SKM-1 treated with dmso at 0.1 percent for 144 hours (cell line): Measurements from ENCODE around the gene UTS2.

Experiments
- DNase-seq: peaks from one replicate; lab custom pipeline; 2025; ENCODE audit not compliant: unreplicated experiment; lab: John Stamatoyannopoulos, UW

UTS2 gene, protein sequence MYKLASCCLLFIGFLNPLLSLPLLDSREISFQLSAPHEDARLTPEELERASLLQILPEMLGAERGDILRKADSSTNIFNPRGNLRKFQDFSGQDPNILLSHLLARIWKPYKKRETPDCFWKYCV

GRCh38 chr1:7852804-7853683, at the start of gene UTS2:
Gene UTS2, minus strand, starts transcription at chr1:7853065. Its CDS starts 62 bp downstream, at chr1:7853003.
- no peak for DNase-seq

- peak; percentile 76 for DNase-seq
Measured at GRCh38 chr1:7899741-7900140, 46.9 kb upstream of the UTS2 start.

- DNase-seq, result no peak
Measured at GRCh38 chr1:7898962-7899361, 46.1 kb upstream of the UTS2 start.

DNA sequence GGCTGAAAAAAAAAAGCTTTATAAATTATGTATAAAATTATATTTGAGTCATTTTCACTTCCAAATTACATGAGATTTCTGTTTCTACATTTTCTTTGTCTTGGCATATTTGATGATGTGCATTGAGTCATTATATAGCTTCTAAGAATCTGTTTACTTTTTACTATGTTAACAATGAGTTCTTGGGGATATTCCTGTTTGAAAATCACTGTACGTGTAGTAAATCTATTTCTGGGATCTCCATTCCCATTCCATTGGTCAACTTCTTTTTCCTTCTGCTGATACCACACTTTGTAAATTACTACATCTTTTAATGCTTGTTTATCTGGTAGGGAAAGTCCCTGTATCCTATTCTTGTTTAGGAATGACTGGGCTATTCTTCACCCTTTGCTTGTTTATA, 44.1 kb upstream of the UTS2 start:
- no peak for DNase-seq

GRCh38 chr1:7893529-7894180, 40.8 kb upstream of the UTS2 start:
- DNase-seq, result no peak

DNA sequence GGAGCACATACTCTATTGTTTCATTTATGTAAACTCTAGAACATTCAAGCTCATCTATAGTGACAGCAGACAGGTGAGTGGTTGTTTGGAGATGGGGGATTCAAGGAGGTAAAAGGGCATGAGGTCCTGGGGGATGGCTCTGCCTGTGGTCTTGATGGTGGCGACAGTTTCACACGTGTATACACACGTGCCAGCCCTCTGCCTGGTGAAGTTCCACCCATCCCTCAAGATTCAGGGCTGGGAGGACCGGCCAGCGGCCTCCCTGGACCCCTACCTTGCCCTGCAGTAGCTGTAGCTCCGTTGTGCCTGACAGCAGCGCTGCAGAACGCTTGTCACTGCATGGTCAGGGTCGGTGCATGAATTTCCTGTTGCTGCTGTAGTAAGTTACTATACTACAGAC, 38.9 kb upstream of the UTS2 start:
- no peak for DNase-seq

DNA sequence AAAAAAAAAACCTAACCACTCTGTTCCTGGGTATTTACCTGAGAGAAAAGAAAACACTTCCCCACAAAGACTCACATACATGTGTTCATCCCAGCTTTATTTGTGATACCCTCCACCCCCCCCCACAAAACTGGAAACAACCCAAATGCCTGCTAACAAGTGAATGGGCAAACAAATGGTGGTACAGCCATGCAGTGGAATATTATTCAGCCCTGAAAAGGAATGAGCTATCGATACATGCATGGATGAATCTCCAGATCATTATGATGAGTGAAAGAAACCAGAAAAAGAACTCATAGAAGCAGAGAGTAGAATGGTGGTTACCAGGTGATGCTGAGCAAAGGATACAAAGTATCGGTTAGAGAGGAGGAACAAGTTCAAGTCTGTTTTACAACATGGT, 38.0 kb upstream of the UTS2 start:
- no peak for DNase-seq

- DNase-seq, result no peak
Measured at GRCh38 chr1:7888248-7889081, 35.6 kb upstream of the UTS2 start.

DNA sequence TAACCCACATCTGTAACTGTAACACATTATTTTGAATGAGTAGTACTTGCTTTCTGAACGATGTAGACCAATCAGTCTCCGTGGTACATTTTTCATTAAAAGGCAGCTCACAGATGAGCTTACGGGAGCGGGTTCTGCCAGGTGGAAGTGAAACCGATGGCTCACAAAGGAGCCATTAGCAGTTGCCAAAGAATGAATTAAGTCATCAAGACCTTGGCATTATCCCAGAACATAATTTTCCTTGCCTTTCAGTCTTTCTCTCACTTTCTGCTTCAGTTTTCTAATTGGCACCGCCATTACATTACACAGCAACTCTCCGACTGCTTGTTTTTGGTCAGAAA, 33.5 kb upstream of the UTS2 start:
- no peak for DNase-seq

- no peak for DNase-seq
Measured at GRCh38 chr1:7885513-7886404, 32.9 kb upstream of the UTS2 start.

DNA sequence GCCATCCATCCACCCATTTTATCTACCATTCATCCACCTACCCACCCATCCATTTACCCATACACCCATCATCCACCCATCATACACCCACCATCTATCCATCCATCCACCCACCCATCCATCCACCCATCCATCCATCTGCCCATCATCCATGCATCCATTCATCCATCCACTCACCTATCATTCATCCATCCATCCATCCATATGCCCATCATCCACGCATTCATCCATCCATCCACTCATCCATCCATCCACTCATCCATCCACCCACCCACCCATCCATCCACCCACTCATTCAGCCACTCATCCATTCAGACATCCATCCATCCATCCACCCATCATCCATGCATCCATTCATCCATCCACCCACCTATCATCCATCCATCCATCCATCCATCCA, 31.9 kb upstream of the UTS2 start:
- no peak for DNase-seq

DNA sequence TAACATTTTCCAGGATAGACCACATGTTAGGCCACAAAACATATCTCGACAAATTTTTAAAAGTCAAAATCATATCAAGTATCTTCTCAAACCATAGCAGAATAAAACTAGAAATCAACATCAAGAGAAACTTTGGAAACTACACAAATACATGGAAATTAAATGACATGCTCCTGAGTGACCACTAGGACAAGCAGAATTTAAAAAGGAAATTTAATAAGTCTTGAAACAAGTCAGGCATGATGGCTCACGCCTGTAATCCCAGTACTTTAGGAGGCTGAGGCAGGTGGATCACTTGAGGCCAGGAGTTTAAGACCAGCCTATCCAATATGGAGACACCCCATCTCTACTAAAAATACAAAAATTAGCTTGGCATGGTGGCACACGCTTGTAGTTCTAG, 26.4 kb upstream of the UTS2 start:
- DNase-seq, result no peak

DNA sequence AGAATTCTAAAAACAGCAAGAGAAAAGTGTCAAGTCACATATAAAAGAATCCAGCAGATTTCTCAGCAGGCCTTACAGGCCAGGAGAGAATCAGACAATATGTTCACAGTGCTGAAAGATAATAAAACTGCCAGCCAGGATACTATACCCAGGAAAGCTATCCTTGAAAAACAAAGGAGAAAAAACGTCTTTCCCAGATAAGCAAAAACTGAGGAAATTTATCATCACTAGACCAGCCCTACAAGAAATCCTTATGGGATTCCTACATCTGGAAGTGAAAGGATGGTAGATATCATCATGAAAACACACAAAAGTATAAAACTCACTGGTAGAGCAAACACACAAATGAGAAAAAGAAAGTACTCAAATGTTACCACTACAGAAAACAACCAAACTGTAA, 25.2 kb upstream of the UTS2 start:
- no peak for DNase-seq

GRCh38 chr1:7873801-7874795, 21.2 kb upstream of the UTS2 start:
- no peak for DNase-seq

DNA sequence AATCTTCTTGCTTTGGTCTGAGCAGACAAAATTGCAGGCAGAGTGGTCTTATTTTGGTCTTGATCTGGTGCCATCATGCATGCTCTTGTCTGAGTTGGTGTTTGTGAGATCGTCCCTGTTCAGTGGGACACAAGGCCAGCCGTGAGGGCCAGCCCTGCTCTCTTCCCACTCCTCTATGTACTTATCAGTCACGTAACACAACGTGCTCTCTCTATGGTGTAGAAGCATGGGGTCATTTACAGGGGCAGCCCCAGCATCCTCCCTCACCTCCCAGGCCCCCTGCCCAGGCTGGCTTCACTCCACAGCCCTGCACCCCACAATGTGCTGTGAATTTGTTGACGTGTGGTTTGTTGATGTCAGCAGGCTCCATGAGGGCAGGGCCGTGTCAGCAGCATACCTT, 18.3 kb upstream of the UTS2 start:
- DNase-seq, result no peak

DNA sequence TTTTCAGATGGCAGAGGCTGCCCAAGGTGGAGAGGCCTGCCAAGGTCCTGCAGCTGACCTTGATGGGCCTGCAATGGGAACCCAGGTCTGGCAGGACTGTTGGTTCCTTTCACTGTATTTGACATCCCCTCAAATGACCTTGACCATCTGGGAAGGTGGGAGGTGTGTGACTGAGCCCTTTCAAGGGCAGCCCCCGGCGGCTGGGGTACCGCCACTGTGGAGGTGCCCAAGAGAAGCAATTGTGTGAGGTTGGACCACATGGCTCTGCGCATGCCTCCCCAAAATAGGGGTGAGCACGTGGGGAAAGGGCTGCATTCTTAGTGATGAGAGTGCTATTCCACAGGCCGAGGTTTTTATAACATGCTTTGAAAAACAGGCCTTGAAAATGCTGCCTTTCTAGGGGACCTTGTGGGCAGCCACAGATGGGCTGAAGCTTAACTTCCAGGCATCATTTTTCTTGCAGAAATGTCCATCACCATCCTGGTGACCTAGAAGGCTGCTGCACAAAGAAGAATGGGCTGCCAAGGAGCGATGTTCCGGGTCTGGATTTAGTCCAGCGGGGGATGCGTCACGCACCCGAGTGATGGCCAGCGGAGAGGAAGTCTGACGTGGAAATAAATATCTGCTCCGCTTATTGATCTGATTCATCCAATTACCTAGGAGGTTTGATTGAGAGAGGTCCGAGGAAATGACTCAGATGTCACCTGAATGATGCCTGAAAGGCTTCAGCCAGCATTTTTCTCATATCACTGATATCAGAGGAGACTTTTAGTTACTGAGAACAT, 16.5 kb upstream of the UTS2 start:
- DNase-seq, result no peak

DNA sequence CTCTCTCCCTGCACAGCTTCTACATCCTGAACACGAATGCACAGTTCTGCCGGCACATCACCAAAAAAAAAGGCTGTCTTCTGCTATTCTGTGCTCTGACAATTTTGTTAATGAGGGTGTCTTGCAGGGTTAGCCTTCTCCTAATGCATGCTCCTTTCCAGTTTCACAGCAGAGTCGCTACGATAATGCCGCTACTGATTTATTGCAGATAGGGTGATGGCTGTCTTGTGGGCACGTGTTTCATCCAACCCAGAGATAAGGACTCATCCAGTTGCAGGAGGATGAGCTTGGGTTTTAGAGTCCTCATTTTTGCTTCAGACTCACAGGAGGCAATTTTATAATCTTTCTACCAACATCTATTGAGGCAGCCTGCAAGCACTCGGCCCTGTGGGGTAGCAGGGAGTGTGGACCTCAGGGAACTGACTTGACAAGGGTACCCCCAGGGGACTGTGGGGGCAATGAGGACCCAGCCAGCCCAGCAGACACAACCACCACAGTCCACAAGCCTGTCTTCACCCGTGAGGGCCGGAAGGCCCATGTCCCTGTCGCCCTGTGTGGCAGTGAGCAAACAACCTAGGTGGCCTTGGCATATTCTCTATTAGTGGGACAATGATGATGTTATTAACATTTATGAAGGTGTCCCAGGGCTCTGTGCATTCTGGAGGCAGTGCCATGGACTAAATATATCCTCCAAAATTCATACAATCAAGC, 15.4 kb upstream of the UTS2 start:
- no peak for DNase-seq

GRCh38 chr1:7865978-7866377, 13.1 kb upstream of the UTS2 start:
- DNase-seq, result no peak
